Esophagus squamous epithelium (tissue), 4 donors: ENCODE measurements around the gene LINGO3.

Source experiments
- CTCF ChIP-seq, 6 experiments: fragments of 450-650 bp in 4 of 6; fragments of 200-600 bp in 2 of 6; sonication (generic) in 2 of 6; IDR thresholded peaks; one replicate each; pipeline ENCODE4 v1.5.1; 2016 to 2019; ENCODE audit warnings: antibody characterized with exemption in 6 of 6, mild to moderate bottlenecking in 4 of 6, moderate library complexity in 4 of 6
- POLR2A ChIP-seq, 4 donors: fragments of 450-650 bp; IDR thresholded peaks; one replicate each; pipeline ENCODE4 v1.6.1; 2017; ENCODE audit warnings: antibody characterized with exemption in 4 of 4, mild to moderate bottlenecking in 4 of 4, moderate library complexity in 3 of 4

- TF ChIP-seq CTCF (IDR thresholded peaks at IDR 0.05) (no peak), POLR2A (IDR thresholded peaks at IDR 0.05) (no peak)
Measured at GRCh38 chr19:2350656-2351055, 42.7 kb upstream of the LINGO3 start.
